Heart left ventricle (tissue), 13 donors: Measurements from ENCODE around the gene UHRF1.

Experiments used
- CTCF ChIP-seq, 12 donors: fragments of 200-600 bp; sonication (generic) in 4 of 12; IDR thresholded peaks; one replicate each; pipeline versions ENCODE4 v1.5.0 to v1.8.0; 2018 to 2022; ENCODE audit warnings: antibody characterized with exemption in 12 of 12, mild to moderate bottlenecking in 5 of 12
- POLR2A ChIP-seq, 2 donors: fragments of 450-650 bp; IDR thresholded peaks; one replicate each; pipeline ENCODE4 v1.6.1; 2017; ENCODE audit warnings: antibody characterized with exemption in 2 of 2, mild to moderate bottlenecking in 2 of 2, moderate library complexity in 2 of 2
- donor health status: ischemic (EF 13 %, LVEDD 7.1; RV severe dilation, severe dysfunction).
- donor health status: DM: no; HTN: yes; CAD: no.
- donor health status: DM: no; HTN: no; CAD: no.
- donor health status: ischemic (EF 25% LVEDD 6.9; RV normal size, moderate dysfunction).
- donor health status: ischemic (EF 25% LVEDD 5.7; RV mildly dilated, moderate dysfunction).
- donor health status: ischemic (EF 35%, LVEDD 5.7; RV mildly dilated, moderate dysfunction).
- donor health status: nonischemic (EF 11% LVEDD 7.7; RV severe dilation, severe dysfunction).
- donor health status: DM: yes; HTN: yes; CAD: no.
- donor health status: PGD.
- donor health status: ischemic (EF 29% LVEDD 5.4; RV normal size, mild dysfunction).
- donor health status: nonischemic (EF 23%, LVEDD 6.1; RV moderate dilation, normal function).

GRCh38 chr19:4967738-4968461 is 58.6 kb downstream of the UHRF1 start:
- no peak for TF ChIP-seq CTCF (IDR thresholded peaks at IDR 0.05)
- TF ChIP-seq POLR2A (IDR thresholded peaks at IDR 0.05) = no peak
